PC-9 (cell line): ENCODE measurements around the gene ARHGAP10. TPM values are rescaled to one million over a fixed set of nuclear protein-coding genes. Genes with fewer than 3 reads are reported as not detected.
"Not testable (repeated sequence)": the region's sequence is repeated elsewhere in the genome, so short reads cannot be mapped to it uniquely, and the experiment has no call there.

Source experiments
- BruUV-seq: library from RNA; stranded (reverse); fragments of 400-500 nt; replicated peaks from 2 replicates; lab custom pipeline; 2021; lab: Mats Ljungman, UMichigan
- CTCF ChIA-PET: fragments of 300-600 bp; sonication (Branson Sonifier 250); formaldehyde crosslinking; loops from one replicate; lab custom pipeline; 2022; ENCODE audit warnings: antibody characterized with exemption; lab: Charles Lee
- POLR2A ChIA-PET: fragments of 300-600 bp; sonication (Branson Sonifier 250); formaldehyde crosslinking; loops from one replicate; lab custom pipeline; 2022; ENCODE audit warnings: antibody characterized with exemption; ENCODE audit not compliant: unreplicated experiment; lab: Charles Lee
- DNase-seq, 2 experiments: peaks; one replicate each; pipeline versions ENCODE4 v3.0.0 to v3.0.0-alpha.2; 2015 to 2022; ENCODE audit warnings: mixed read lengths in 1 of 2
- H2AFZ ChIP-seq: fragments of 200-600 bp; sonication (generic); 2 replicates; pipeline ENCODE4 v1.8.1; 2017; ENCODE audit warnings: antibody characterized with exemption
- H3F3A ChIP-seq: fragments of 200-600 bp; sonication (generic); 2 replicates; pipeline ENCODE4 v1.8.1; 2017; ENCODE audit warnings: antibody characterized with exemption, mild to moderate bottlenecking, low read depth; ENCODE audit not compliant: insufficient read depth
- H3K27ac ChIP-seq: fragments of 200-600 bp; sonication (generic); 2 replicates; pipeline ENCODE4 v1.6.1; 2016; ENCODE audit warnings: mixed run types
- H3K27me3 ChIP-seq: fragments of 200-600 bp; sonication (generic); 2 replicates; pipeline ENCODE4 v1.6.1; 2016; ENCODE audit warnings: low read depth, mixed run types; ENCODE audit not compliant: insufficient read depth
- H3K36me3 ChIP-seq: fragments of 200-600 bp; sonication (generic); 2 replicates; pipeline ENCODE4 v1.6.1; 2016; ENCODE audit warnings: low read depth, mixed run types
- H3K4me1 ChIP-seq: fragments of 200-600 bp; sonication (generic); replicated peaks from 2 replicates; pipeline ENCODE4 v1.6.1; 2016; ENCODE audit warnings: mixed run types; ENCODE audit not compliant: insufficient read depth
- H3K4me2 ChIP-seq: fragments of 200-600 bp; sonication (generic); 2 replicates; pipeline ENCODE4 v1.6.1; 2017; ENCODE audit warnings: mixed run types
- H3K4me3 ChIP-seq: fragments of 200-600 bp; sonication (generic); 2 replicates; pipeline ENCODE4 v1.6.1; 2016; ENCODE audit warnings: mixed run types
- H3K79me2 ChIP-seq: fragments of 200-600 bp; sonication (generic); 2 replicates; pipeline ENCODE4 v1.6.1; 2017; ENCODE audit warnings: low read depth, mixed run types
- H3K9me2 ChIP-seq: fragments of 200-600 bp; sonication (generic); 2 replicates; pipeline ENCODE4 v1.8.1; 2017; ENCODE audit warnings: mild to moderate bottlenecking; ENCODE audit not compliant: insufficient read depth
- H3K9me3 ChIP-seq: fragments of 200-600 bp; sonication (generic); 2 replicates; pipeline ENCODE4 v1.8.1; 2016; ENCODE audit warnings: low read depth; ENCODE audit not compliant: insufficient read depth
- H4K20me1 ChIP-seq: fragments of 200-600 bp; sonication (generic); 2 replicates; pipeline ENCODE4 v1.8.1; 2017; ENCODE audit not compliant: insufficient read depth
- CTCF ChIP-seq: fragments of 200-600 bp; sonication (generic); conservative IDR thresholded peaks from 2 replicates; pipeline ENCODE4 v1.6.1; 2017; ENCODE audit warnings: mixed run types, antibody characterized with exemption, mild to moderate bottlenecking, moderate library complexity
- EZH2 ChIP-seq: fragments of 200-600 bp; sonication (generic); IDR thresholded peaks from 2 replicates; pipeline ENCODE4 v1.8.0; 2017; ENCODE audit warnings: antibody characterized with exemption, low read depth
- intact Hi-C: fragments of 100-400 bp; cut with micrococcal nuclease; formaldehyde crosslinking; loops from one replicate; pipeline ENCODE4 v1.10.0; 2022; ENCODE audit not compliant: unreplicated experiment
- total RNA-seq: library from RNA; stranded (reverse); gene quantifications from 2 replicates; pipeline ENCODE4 v1.2.3, GENCODE V29; 2021

Gene ARHGAP10
- total RNA-seq, 1 experiment from 2014 or later: 27.5 TPM

- TF ChIP-seq EZH2 (no peak), CTCF (no peak)
- H3K27ac ChIP-seq: no peak overlapping the region
- H3K4me1 ChIP-seq: no peaks in the 10 kb centered on the region
- ChIA-PET POLR2A (no interaction called here), CTCF (no interaction called here)
- H3K9me3 ChIP-seq: no peaks in the 10 kb centered on the region
- H3K79me2 ChIP-seq: no peaks in the 10 kb centered on the region
- intact Hi-C loops: no loop called here
- no peaks in the 10 kb centered on the region for H3K27me3 ChIP-seq
- H2AFZ ChIP-seq: no peak overlapping the region
- no peaks in the 10 kb centered on the region for H3K36me3 ChIP-seq
- H4K20me1 ChIP-seq: no peaks in the 10 kb centered on the region
- no peaks in the 10 kb centered on the region for H3K9me2 ChIP-seq
- no TSS peak for BruUV-seq
- no peaks in the 10 kb centered on the region for H3F3A ChIP-seq
- no peak overlapping the region for H3K4me2 ChIP-seq
- no peak for DNase-seq
- no peak overlapping the region for H3K4me3 ChIP-seq
Measured at GRCh38 chr4:148081745-148082144, 349.9 kb downstream of the ARHGAP10 start.

GRCh38 chr4:148083073-148083472, 351.2 kb downstream of the ARHGAP10 start:
- H3K4me3 ChIP-seq, POLR2A ChIA-PET, H3K27me3 ChIP-seq, H3K79me2 ChIP-seq, H3K36me3 ChIP-seq, DNase-seq, intact Hi-C loops, H2AFZ ChIP-seq, H3K4me2 ChIP-seq, H3K27ac ChIP-seq, CTCF ChIA-PET, H3F3A ChIP-seq, BruUV-seq, H3K9me3 ChIP-seq, H3K9me2 ChIP-seq, H4K20me1 ChIP-seq, H3K4me1 ChIP-seq: not testable (repeated sequence)

DNA sequence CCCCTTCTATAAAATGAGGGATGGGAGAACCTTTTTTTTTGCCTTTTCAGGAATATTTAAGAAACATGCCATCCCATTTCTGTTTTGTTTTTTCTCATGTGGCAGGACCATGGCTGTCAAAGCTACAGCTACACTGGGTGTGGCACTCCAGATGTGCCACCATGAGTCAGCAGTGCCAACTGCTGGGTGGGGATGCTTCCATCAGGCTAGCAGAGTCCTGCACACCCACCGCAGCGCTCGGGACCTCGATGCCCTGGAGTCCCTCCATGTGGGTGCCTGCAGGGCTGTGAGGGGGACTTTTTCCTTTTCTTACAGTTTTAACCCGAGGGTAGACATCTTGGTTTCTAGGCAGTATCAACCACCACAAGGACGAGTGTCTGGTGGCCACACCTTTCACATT, 357.7 kb downstream of the ARHGAP10 start:
- Histone ChIP-seq H3K27ac (no peak overlapping the region), H3F3A (no peaks in the 10 kb centered on the region), H3K4me3 (no peak overlapping the region), H3K4me1 (no peaks in the 10 kb centered on the region), H3K9me3 (no peaks in the 10 kb centered on the region), H2AFZ (no peak overlapping the region), H3K79me2 (no peaks in the 10 kb centered on the region), H4K20me1 (no peaks in the 10 kb centered on the region), H3K36me3 (no peaks in the 10 kb centered on the region), H3K4me2 (no peak overlapping the region), H3K9me2 (no peaks in the 10 kb centered on the region), H3K27me3 (no peaks in the 10 kb centered on the region)
- TF ChIP-seq EZH2: no peak
- no peak for TF ChIP-seq CTCF
- BruUV-seq: no TSS peak
- CTCF ChIA-PET: no interaction called here
- intact Hi-C loops: no loop called here
- DNase-seq: no peak
- POLR2A ChIA-PET: no interaction called here

DNA sequence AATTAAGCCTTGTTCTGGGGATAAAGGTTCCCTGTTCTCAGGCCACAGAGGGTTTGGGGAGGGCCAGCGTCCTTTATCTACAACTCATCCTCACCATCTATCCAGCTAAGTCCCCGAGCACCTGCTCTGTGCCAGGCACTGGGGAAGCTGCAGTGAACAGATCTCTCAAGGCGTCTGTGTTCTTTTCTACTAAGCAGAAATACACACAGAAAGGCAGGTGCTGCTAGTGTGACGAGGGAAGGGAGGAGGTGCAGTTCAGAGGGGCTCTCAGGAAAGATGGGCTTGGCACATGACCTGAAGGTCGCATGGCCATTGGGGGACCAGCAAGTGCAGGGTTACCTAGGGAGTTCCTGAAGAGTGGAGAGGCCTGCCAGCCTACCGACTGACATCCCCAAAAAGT, 358.1 kb downstream of the ARHGAP10 start:
- TF ChIP-seq EZH2 (no peak), CTCF (no peak)
- H4K20me1 ChIP-seq: no peaks in the 10 kb centered on the region
- H3K4me1 ChIP-seq: no peaks in the 10 kb centered on the region
- no peaks in the 10 kb centered on the region for H3F3A ChIP-seq
- H3K27ac ChIP-seq: no peak overlapping the region
- no peak overlapping the region for H3K4me2 ChIP-seq
- H3K27me3 ChIP-seq: no peaks in the 10 kb centered on the region
- CTCF ChIA-PET: no interaction called here
- no peak overlapping the region for H3K4me3 ChIP-seq
- H3K9me2 ChIP-seq: no peaks in the 10 kb centered on the region
- DNase-seq: no peak
- POLR2A ChIA-PET: no interaction called here
- H3K9me3 ChIP-seq: no peaks in the 10 kb centered on the region
- no peaks in the 10 kb centered on the region for H3K36me3 ChIP-seq
- intact Hi-C loops: no loop called here
- H2AFZ ChIP-seq: no peak overlapping the region
- H3K79me2 ChIP-seq: no peaks in the 10 kb centered on the region
- no TSS peak for BruUV-seq
